Measurements from ENCODE around the gene TMEM147.

The TMEM147 gene

GRCh38 chr19:35521124-35521743 is 24.2 kb upstream of the TMEM147 start:
- no peak for DNase-seq

DNA sequence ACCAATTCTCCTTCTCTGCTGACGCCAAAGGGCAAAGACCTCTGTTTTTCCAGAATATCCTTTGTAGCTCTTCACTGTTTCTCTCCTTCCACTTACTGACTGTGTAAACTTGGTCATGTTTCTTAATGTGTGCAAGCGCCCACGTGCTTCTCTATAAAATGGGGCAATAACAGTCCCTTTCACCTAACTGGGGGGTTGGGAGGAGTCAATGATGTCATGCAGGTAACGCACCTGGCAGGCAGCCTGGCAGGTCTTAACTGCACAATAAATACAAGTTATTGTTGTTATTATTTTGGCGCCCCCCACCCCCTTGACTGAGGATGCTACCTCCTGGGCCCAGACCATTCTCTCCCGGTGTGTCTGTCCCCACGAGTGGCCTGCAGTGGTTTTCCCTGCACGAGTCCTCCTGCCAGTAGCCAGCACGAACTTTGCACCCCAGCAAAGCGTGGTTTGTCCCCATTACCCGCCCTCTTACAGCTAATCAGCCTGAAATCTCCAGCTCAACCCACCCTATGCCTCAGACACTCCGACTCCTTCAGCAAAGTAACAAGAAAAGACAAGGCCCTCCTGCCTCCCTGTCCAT is 22.6 kb upstream of the TMEM147 start:
- DNase-seq = no peak

GRCh38 chr19:35524181-35524837 is 21.1 kb upstream of the TMEM147 start:
- DNase-seq = no peak

DNA sequence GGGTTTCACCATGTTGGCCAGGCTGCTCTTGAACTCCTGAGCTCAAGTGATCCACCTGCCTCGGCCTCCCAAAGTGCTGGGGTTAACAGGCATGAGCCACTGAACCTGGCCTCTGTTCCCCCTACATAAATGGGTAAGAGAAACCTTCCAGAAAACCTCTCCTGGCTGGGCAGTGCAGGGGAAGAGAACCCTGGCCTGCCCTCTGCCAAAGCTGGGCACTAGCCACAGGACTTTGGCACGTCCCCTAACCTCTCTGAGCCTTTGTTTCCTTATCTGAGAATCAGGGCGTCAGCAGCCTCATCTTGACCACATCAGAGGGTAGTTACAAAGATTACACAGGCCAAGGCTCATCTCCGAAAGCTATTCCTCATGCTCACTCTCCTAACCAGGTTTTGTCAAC is 19.6 kb upstream of the TMEM147 start:
- DNase-seq = no peak

DNA sequence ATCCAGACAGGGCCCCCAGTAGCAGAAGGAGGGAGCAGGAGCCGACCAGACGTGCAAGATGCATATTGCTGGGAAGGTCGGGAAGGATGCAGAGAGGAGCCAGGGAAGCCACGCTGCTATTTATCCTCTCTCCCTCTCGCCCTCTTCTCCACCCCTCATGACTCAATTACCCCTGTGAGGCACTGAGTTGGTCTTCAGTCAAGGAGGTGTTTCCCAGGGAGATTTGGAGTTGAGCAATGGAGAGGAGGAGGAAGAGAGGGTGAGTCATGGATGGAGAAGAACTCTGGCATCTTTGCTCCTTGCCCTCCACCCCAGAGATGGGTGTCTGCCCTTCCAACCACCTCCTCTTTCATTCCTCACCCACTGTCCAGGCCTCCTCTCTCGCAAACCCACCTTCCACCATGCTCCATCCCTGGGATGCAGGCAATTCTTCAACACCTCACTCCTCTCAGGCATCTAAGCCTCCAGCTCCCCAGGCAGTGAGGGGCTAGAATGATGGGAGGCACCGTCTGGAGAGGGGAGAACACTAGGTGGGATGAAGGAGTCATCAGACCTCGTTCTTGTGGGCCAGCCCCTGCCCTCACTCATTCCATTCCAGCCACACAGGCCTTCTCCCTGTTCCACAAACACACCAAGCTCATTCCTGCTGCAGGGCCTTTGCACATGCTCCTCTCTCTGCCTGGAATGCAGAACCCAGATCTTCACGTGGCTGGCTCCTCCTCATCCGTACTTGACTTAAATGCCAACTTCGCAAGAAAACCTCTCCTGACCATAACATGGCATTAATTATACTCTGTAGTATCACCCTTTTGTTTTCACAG is 17.0 kb upstream of the TMEM147 start, which contains the start of gene SBSN:
TSS of gene SBSN (minus strand) at position 94 of the 821 bp plus-strand sequence. CDS start at position 64, 30 bp downstream.
- no peak for DNase-seq

- DNase-seq = no peak
These were observed 15.9 kb upstream of the TMEM147 start for GRCh38 chr19:35529241-35530218.

GRCh38 chr19:35531291-35531690 is 14.1 kb upstream of the TMEM147 start:
- no peak for DNase-seq

GRCh38 chr19:35533201-35533821 is 12.1 kb upstream of the TMEM147 start, which contains the start of gene GAPDHS:
TSS of gene GAPDHS (plus strand) at chr19:35533456. CDS start at chr19:35533528, 72 bp downstream.
- DNase-seq = no peak

GRCh38 chr19:35533822-35534392 is 11.5 kb upstream of the TMEM147 start:
- no peak for DNase-seq

DNA sequence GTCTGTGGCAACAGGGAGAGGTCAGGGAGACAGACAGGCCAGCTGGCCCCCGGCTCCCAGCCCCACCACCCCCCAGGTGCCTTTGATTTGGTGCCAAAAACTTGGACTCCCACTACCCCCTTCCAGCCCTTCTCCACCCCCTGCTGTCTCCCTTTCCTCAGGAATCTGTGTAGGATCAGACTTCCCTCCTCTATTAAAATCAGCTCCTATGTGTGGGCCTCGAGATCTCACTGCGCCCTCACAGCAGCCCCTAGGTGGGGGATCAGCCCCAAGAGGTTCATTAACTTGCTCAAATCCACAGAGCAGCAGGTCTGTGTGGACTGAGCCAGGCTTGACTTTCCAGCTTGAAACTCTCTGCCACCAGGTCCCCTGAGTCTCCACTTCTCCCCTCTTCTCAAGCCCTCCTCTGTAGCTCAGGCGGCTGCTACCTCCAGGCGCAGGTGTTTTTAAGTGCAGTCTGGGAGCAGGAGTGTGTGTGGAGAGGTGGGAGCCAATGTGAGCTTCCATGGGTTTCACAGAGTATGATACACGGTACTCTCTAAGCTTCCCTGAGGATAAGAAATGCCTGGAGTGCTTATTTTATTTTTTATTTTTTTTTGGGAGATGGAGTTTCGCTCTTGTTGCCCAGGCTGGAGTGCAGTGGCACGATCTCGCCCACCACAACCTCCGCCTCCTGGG is 10.5 kb upstream of the TMEM147 start:
- no peak for DNase-seq

GRCh38 chr19:35539314-35539713 is 6.1 kb upstream of the TMEM147 start:
- no peak for DNase-seq

- DNase-seq = no peak
These were observed 5.6 kb upstream of the TMEM147 start for GRCh38 chr19:35539850-35540249.

DNA sequence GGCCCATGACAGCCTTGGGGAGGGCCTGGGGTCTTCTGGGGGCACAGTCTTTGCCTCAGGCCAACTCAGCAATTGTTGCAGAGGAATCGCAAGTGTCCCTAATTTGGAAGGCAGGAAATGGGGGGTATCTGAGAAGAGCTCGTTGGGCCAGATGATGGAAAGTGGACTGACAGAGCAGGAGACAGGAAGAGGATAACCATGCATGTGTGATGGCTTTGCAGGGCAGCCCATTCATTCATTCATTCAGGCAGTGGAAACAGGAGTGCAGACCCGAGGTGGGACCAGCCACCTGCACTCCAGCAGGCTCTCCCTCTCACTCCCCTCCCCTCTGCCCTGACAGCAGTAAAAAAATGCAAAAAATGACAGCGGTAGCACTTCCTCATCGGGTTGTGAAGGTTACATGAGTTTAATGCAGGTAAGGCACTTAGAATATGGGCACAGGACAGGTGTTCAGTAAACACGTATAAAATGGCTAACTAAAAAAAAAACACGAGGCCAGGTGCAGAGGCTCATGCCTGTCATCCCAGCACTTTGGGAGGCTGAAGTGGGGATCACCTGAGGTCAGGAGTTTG is 5.0 kb upstream of the TMEM147 start:
- no peak for DNase-seq

GRCh38 chr19:35542209-35542608 is 3.2 kb upstream of the TMEM147 start:
- DNase-seq = no peak

- DNase-seq = no peak
These were observed 1.9 kb upstream of the TMEM147 start for GRCh38 chr19:35543280-35544109.

DNA sequence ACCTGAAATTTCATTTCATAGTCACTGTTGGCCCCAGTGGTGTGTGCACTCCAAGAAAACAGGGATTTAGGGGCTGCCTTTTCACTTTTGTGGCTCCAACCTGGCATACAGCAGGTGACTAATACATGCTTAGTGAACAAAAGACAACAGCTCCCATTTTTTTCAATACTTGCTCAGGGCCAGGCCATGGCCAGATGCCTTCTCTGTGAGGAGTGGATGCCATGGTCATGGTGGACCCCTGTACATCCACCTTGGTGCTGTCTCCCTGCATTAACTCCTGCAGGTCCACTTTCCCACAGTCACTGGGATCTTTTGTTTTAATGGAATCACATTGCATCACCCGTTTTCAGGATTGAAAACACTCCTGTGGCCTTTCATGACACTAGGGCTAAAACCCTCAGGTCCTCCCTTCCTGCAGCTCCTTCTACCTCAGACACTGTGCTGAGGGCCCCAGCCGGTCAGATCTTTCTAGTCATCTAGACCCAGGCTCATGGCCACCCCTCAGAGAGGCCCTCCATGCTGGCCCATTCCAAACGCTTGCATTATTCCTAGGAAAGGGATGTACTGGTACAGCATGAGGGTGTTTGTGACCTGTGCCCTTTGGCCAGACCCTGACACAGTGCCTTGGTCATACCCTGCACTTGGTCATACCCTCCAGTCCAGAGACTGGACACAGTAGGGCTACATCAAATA is 1.2 kb upstream of the TMEM147 start:
- no peak for DNase-seq

DNA sequence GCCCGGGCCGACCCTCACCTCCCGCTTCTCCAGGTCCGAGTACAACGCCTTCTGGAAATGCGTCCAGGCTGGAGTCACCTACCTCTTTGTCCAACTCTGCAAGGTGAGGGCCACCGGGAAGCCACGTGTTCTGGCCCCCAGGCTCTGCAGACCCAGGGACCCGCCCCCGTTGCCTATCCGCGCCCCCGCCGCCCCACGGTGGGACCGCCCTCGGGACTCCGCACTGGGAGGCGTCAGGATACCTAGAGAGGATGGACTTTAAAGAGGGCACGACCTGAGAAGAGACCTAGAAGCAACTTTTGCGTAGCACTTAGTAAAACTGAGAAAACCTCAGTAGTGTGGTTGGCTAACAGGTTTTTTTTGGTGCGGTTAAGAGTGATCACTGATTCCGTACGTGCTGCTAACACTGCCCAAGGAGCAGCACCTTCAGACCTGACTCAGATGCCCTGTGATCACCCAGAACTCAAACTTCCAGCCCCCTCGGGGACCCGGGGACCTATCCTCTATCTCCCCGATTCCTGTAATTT is 492 bp downstream of the TMEM147 start:
- DNase-seq = no peak

DNA sequence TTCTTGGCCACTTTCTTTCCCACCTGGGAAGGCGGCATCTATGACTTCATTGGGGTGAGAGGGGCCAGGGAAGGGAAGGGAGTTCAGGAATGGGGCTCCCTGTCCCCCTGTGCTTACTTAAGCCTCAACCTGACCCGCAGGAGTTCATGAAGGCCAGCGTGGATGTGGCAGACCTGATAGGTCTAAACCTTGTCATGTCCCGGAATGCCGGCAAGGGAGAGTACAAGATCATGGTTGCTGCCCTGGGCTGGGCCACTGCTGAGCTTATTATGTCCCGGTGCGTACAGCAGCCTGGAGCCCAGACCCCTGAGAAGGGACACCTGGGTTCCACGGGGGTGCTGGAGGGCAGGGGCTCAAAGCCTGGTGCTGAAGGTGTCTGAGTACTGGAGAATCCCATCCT is 1.1 kb downstream of the TMEM147 start:
- no peak for DNase-seq
